Dermis microvascular lymphatic vessel endothelial cell (primary cell): Measurements from ENCODE around the gene KPTN. TPM values are rescaled to one million over a fixed set of nuclear protein-coding genes. Genes with fewer than 3 reads are reported as not detected.

Experiments
- DNase-seq, 2 donors: peaks; one replicate each; pipeline versions ENCODE4 v3.0.0 to v3.0.0-alpha.2; 2010; ENCODE audit warnings: low read depth in 2 of 2
- total RNA-seq: library from RNA; depleted of rRNA; stranded (reverse); fragments of >200 nt; gene quantifications from 2 replicates; pipeline ENCODE4 v1.2.1, GENCODE V29; 2014

Gene KPTN
- 4.0 and 5.3 TPM in 2 replicates for total RNA-seq

- DNase-seq, result peak; percentile 79 to 93
Observed at GRCh38 chr19:47483800-47484690, at the start of gene KPTN. Gene KPTN, minus strand, starts transcription at chr19:47484219. Its CDS starts 59 bp downstream, at chr19:47484160.

GRCh38 chr19:47531640-47532387 is 47.8 kb upstream of the KPTN start:
- no peak for DNase-seq

GRCh38 chr19:47529018-47529742 is 45.2 kb upstream of the KPTN start:
- DNase-seq, result no peak

- DNase-seq, result no peak
Observed at GRCh38 chr19:47526798-47527197, 42.8 kb upstream of the KPTN start.

GRCh38 chr19:47523473-47523872 is 39.5 kb upstream of the KPTN start:
- DNase-seq, result peak; percentile 64 to 77

- DNase-seq, result no peak
Observed at GRCh38 chr19:47521473-47522180, 37.6 kb upstream of the KPTN start.

GRCh38 chr19:47520839-47521238 is 36.8 kb upstream of the KPTN start:
- DNase-seq, result no peak

GRCh38 chr19:47520343-47520806 is 36.4 kb upstream of the KPTN start:
- DNase-seq, result no peak

- no peak for DNase-seq
Observed at GRCh38 chr19:47518854-47519253, 34.8 kb upstream of the KPTN start.

- no peak for DNase-seq
Observed at GRCh38 chr19:47518139-47518538, 34.1 kb upstream of the KPTN start.

- DNase-seq, result peak; percentile 99 to 100
Observed at GRCh38 chr19:47514869-47515588, 31.0 kb upstream of the KPTN start, which contains the start of gene NAPA. Gene NAPA, minus strand, starts transcription at chr19:47515063. Its CDS starts 123 bp downstream, at chr19:47514940.

- peak in 1 of 2 donors; percentile 13 for DNase-seq
Observed at GRCh38 chr19:47514151-47514868, 30.3 kb upstream of the KPTN start.

GRCh38 chr19:47512948-47513319 is 28.9 kb upstream of the KPTN start:
- no peak for DNase-seq

- no peak for DNase-seq
Observed at GRCh38 chr19:47512183-47512947, 28.3 kb upstream of the KPTN start.

GRCh38 chr19:47511681-47512080 is 27.7 kb upstream of the KPTN start:
- no peak for DNase-seq

GRCh38 chr19:47511128-47511517 is 27.1 kb upstream of the KPTN start:
- DNase-seq, result no peak

- no peak for DNase-seq
Observed at GRCh38 chr19:47510516-47511127, 26.6 kb upstream of the KPTN start.

- peak in 1 of 2 donors; percentile 47 for DNase-seq
Observed at GRCh38 chr19:47509973-47510372, 26.0 kb upstream of the KPTN start.
